GM12801 (cell line): ENCODE results near the gene INTS3.

Experiments
- TF ChIP-seq, protein P1 (sequence below): IDR thresholded peaks from one replicate; pipeline ENCODE4 v1.5.1; 2011; ENCODE audit warnings: control low read depth; ENCODE audit not compliant: insufficient read length; ENCODE audit errors: extremely low read depth

The INTS3 gene

DNA sequence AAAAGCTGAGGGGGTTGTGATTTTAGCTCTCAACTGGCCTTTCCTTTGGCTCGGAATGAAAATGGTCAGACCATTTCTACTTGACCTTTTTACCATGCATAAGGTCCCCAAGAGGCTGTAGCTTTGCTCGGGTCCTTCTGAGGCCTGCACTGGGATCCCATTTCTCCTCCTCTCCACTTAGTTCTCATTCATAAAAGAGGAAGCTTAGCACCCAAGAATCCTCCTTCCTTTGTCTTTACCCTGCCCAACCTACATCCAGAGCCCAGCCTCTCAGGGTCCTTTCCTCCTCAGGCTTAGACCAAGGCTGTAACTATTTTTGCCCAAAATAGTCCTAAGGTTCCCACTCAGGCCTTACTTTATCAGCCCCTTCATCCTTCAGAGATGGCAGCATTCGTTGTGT is 41.4 kb downstream of the INTS3 start:
- TF ChIP-seq, protein P1, sequence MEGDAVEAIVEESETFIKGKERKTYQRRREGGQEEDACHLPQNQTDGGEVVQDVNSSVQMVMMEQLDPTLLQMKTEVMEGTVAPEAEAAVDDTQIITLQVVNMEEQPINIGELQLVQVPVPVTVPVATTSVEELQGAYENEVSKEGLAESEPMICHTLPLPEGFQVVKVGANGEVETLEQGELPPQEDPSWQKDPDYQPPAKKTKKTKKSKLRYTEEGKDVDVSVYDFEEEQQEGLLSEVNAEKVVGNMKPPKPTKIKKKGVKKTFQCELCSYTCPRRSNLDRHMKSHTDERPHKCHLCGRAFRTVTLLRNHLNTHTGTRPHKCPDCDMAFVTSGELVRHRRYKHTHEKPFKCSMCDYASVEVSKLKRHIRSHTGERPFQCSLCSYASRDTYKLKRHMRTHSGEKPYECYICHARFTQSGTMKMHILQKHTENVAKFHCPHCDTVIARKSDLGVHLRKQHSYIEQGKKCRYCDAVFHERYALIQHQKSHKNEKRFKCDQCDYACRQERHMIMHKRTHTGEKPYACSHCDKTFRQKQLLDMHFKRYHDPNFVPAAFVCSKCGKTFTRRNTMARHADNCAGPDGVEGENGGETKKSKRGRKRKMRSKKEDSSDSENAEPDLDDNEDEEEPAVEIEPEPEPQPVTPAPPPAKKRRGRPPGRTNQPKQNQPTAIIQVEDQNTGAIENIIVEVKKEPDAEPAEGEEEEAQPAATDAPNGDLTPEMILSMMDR: no peak

DNA sequence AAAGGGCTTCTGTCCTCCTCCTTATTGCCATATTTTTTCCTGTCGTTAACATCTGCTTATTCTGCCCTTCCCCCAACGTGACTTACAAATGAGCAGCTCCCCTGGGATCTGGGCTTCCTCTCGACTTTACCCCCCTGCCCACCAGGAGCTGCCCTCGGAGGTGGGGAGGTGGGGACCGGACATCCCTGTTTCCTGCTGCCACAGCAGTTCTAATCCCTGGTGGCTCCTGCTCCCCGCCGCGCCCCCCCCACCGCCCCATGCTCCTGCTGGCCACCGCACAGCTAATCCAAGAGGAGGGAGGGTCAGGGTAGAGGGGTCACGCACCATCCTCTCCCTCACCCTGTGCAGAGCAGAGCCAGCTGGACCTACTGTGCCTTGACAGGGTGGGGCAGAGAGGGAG is 42.9 kb downstream of the INTS3 start:
- TF ChIP-seq, protein P1: no peak

DNA sequence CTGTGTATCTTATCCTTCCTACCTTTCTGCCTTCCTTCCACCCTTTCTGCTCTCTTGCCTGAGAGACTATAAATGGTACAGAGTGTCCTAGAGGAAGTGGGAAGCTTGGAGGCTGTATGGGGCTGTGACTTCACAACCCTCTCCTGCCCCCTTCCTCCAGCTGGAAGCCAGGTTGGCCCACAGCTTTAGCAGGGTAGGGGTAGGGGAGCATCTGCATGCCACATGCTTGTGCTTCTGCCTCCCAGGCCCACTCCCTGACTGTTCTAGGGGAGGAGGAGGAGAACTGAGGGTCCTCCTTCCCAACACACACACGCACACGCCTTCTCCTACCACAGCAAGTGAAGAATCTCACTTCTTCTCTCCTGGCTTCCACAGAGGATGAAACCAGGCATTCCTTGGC is 43.4 kb downstream of the INTS3 start:
- TF ChIP-seq, protein P1: no peak

DNA sequence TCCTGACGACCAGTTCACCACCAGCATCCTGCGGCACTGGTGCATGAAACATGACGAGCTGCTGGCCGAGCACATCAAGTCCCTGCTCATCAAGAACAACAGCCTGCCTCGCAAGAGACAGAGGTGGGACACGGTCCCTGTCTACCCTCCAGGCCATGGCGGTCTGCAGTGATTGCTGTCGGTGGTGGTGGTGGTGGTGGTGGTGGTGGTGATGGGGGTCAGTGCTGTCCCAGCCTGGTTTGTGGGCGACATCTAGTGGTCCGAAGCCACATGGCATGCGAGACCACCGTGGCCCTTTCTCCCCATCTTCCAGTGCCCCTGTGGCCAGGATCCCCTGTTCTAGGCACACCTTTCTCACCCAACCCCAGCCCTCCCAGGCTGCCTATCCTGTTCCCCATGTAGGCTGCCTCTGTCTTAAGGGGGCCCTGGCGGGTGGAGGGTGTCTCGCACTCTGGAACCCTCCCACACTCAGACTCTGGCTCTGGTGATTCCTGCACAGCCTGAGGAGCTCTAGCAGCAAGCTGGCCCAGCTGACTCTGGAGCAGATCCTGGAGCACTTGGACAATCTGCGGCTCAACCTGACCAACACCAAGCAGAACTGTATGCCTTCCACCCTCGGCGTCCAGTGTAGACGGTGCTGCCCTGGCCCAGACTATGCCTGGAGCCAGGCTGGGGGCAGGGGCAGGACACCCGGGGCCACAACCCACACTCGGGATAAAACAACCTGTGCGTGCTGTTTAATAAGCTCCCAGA is 44.2 kb downstream of the INTS3 start:
- TF ChIP-seq, protein P1: no peak

DNA sequence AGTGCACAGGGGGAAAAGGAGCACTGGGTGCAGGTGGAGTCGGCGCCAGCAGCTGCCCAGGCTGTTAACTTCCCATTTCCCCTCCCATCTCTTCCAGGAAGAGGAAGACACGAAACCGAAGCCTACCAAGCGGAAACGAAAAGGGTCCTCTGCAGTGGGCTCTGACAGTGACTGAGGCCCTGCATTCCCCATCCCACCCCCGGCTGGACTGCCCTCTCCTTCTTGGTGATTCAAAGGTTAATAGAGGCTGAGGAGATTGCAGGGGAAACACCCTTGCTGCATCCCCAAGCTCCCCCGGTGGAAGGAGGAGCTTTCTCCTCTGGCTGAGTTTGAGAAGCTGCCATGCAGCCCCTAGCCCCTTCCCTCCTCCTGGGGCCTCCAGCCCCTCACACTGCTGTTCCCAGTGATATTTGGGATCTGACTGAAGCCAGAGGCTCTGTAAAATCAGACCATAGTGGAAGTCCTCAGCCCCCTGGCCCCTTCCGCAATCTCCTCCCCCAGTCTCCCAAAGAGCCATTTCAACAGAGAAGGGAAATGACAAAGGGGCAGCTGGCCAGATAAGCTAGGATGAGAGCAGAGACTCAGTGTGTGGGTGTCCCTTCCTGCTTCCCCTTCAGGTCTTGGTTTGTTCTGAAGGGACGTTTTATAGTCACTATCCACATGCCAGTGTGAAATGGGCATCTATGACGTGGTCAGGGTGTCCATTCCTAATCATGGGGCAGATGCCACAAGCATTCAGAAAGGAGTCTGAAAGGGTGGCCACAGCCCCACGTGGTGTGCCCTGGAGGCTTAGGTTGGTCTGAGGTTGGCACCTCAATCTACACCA is 45.5 kb downstream of the INTS3 start:
- TF ChIP-seq, protein P1: no peak

DNA sequence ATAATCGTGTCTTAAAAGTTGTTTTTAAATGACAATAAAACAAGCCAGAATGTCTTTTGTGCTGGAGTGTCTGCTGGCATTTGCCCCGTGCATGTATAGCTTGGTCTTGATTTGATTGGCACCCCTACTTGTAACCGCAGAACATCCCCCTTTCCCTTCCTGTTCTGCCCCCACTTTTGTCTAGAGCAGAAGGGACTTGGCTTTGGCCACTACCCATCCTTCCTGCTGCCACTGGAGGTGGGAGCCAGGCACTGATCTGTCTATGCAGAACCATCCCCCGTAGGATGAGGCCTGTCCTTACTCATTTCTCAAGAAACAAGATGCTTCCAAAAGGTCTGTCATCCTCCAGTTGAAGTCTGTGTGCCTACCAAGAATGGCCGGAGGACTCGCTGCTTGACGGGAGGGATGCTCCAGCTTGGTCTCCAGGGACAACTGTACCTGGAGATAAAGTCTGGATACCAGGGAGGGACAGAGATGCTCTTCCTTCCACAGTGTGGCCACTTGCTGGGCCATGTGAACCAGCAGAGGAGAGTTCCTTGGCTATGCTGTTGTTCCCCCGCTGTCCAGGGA is 46.3 kb downstream of the INTS3 start:
- TF ChIP-seq, protein P1: no peak

DNA sequence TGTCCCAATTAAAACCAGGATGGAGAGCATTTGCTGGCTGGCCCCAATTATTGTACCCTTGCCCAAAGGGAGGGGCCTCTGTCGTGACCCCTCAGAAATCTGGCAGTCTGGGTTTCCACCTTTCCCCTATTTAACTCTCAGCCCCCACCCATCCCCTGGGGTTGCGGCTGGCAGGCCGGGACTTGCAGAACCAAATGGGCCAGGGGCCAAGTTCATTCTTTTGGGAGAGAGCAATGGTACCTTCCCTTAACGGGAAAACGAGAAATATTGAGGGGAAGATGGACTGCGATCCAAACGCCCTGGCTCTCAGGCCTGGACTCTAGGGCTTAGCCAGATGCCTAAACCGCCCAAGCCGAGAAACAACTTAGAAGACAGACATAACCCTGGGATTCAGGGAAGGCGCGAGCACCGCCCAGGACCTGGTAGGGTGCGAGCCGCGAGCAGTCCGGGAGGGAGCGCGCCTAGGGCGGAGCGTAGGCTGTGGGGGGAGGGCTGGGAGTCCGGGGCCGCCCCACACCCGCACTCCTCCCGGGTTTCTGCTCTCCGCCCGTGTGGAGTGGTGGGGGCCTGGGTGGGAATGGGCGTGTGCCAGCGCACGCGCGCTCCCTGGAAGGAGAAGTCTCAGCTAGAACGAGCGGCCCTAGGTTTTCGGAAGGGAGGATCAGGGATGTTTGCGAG is 47.1 kb downstream of the INTS3 start, which contains the start of gene SLC27A3:
Gene SLC27A3, plus strand, starts transcription at position 628 of the 678 bp plus-strand sequence. CDS start 91 bp downstream, outside the sequence.
- TF ChIP-seq, protein P1: no peak
